Measurements from ENCODE around the gene MYT1. TPM values are rescaled to one million over a fixed set of nuclear protein-coding genes. Genes with fewer than 3 reads are reported as not detected.
A peak's percentile ranks its signal among the peaks of the same experiment; 100 is the strongest.

MYT1 gene
- total and polyA plus RNA-seq, 2 of the 8 experiments (the other 6 are each of a cell fraction or from before 2014, with no cell fraction given): 0.63 to 2.0 TPM

DNA sequence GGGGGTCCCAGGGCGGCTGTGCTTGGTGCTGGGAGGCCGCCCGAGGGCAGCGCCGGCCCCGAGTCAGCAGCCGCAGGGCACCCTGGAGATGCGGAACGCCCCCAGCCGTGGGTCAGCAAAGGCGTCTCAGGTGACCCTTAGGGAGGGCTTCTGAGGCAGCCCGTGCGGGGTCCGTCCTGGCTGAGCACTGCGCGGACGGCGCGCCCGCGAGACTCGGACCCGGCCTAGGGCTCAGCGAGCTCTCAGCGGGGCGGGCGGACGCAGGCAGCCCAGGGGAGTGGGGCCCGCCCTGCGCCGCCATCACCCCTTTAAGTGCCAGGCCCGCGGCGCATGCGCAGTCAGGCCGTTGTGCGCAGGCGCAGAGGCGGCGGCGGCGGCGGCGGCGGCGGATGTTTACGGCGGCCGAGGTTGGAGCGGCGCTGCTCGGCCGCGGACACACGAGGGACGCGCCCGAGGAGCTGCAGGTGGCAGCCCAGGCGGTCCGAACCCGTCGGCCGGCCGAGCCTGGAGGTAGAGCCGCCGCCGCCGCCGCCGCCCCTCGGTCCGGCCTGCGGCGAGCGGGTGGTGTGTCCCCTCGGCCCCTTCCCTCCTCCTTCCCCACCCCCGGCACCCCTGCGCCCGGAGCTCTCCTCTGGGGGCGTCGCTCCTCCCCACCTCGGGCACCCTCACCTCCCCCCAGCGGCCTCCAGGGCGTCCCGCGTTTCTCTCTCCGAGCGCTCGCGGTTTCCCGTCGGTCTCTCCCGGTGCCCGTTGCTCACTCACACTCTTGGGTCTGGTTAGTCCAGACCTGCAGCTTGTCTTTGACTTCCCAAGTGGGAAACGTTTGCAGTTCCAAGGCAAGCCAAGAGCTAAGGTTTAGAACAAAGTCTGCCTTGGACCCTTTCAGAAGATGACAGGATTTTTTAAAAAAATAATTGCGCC lies 91.4 kb downstream of the MYT1 start, which contains the start of gene PCMTD2:
PCMTD2 (plus strand) TSS at position 388 of the 921 bp plus-strand sequence. CDS start 4,218 bp downstream, outside the sequence.
- no peaks in the 10 kb centered on the region for H3K9me3 ChIP-seq (ENCODE audit: insufficient read depth in 2 of 2, low read depth in 1 of 2, low read length in 1 of 2)
- H4K5ac ChIP-seq (ENCODE audit: insufficient read length, low read depth, low read length): peak within 1 kb of the TSS; percentile 79
- peak within 1 kb of the TSS; percentile 77; the same call in 1 of the 2 replicates for H2BK12ac ChIP-seq (ENCODE audit: low read depth, low read length)
- peak within 1 kb of the TSS; percentile 72 to 98 (median 84) for H3K4me3 ChIP-seq (ENCODE audit: extremely low read depth in 1 of 4, insufficient read depth in 2 of 4, low read depth in 3 of 4, low read length in 4 of 4)
- peak within 1 kb of the TSS; percentile 49 to 79 (median 64) for H3K9ac ChIP-seq (replicated peaks in 1 of 4; ENCODE audit: extremely low read depth in 1 of 4, low read depth in 3 of 4, low read length in 3 of 4)
- H3K18ac ChIP-seq (ENCODE audit: extremely low read depth, low read length): peak within 1 kb of the TSS; percentile 89
- no peak within 1 kb of the TSS for H3K23ac ChIP-seq (ENCODE audit: insufficient read length)
- H2AFZ ChIP-seq (ENCODE audit: low read length): peak within 1 kb of the TSS; percentile 66; the same call in 1 of the 2 replicates
- H3K4ac ChIP-seq (replicated peaks; ENCODE audit: insufficient read length, low read depth, low read length): no peak within 1 kb of the TSS
- H4K8ac ChIP-seq (ENCODE audit: extremely low read depth, insufficient read depth, low read length): peak within 1 kb of the TSS; percentile 88
- DNase-seq (ENCODE audit: low read depth in 1 of 2, low spot score in 2 of 2) (peak; percentile 46 to 90), FAIRE-seq (no peak)
- ChIA-PET CTCF (ENCODE audit: partially characterized antibody) (interaction anchor here (1.3 to 6.5 kb wide), 4 partner anchors 10 to 135 kb away, joined by 3 to 41 read pairs (median 4); no protein-coding TSS in a partner anchor), POLR2A (ENCODE audit: partially characterized antibody) (interaction anchor here (0.9 to 3.2 kb wide), 7 partner anchors 9 to 206 kb away, joined by 3 to 11 read pairs (median 4); no protein-coding TSS in a partner anchor)
- WGBS, 2 experiments (ENCODE audit: extremely low coverage in 1 of 2, insufficient coverage in 1 of 2, insufficient read length in 1 of 2, insufficient replicate concordance in 2 of 2, low coverage in 1 of 2, low lambda C conversion rate in 2 of 2, missing lambda C conversion rate in 1 of 2): 1% methylated on average over 19 of the region's 96 CpGs; no CpG with 5 or more reads in 1 of the 2 experiments
- no peak within 1 kb of the TSS; the same call in 1 of the 2 replicates for H2BK5ac ChIP-seq (ENCODE audit: low read depth, low read length)
- H3K27ac ChIP-seq (ENCODE audit: low read depth, low read length): peak within 1 kb of the TSS; percentile 33; the same call in 1 of the 2 replicates
- peaks cover 4 to 44% of the 10 kb centered on the region in 2 experiments; a peak in 3 of 4 replicates for H3K79me2 ChIP-seq (ENCODE audit: control insufficient read depth in 1 of 2, insufficient read depth in 2 of 2, low read length in 2 of 2)
- H2BK20ac ChIP-seq (ENCODE audit: low read length): no peak within 1 kb of the TSS
- H3K27me3 ChIP-seq (replicated peaks in 1 of 4; ENCODE audit: control insufficient read depth in 3 of 4, extremely low read depth in 1 of 4, insufficient read depth in 3 of 4, low read length in 3 of 4): no peaks in the 10 kb centered on the region
- peaks cover 2 to 17% (median 8%) of the 10 kb centered on the region in 4 experiments; a peak in 6 of 7 replicates for H3K4me1 ChIP-seq (replicated peaks in 1 of 4; ENCODE audit: control insufficient read depth in 3 of 4, insufficient read depth in 4 of 4, low read length in 3 of 4)
- peaks cover 0 to 3% (median 0%) of the 10 kb centered on the region in 4 experiments; a peak in 1 of 8 replicates for H3K36me3 ChIP-seq (ENCODE audit: control insufficient read depth in 2 of 4, insufficient read depth in 4 of 4, low read length in 3 of 4)
- peaks cover 2 to 4% of the 10 kb centered on the region in 2 experiments for H4K20me1 ChIP-seq (replicated peaks in 1 of 2; ENCODE audit: control insufficient read depth in 1 of 2, insufficient read depth in 2 of 2, low read length in 2 of 2)
- H3K79me1 ChIP-seq (ENCODE audit: low read depth, low read length): peaks cover 6% of the 10 kb centered on the region
- H3K23me2 ChIP-seq (ENCODE audit: low read depth, low read length): peaks cover 3% of the 10 kb centered on the region; the same call in 1 of the 2 replicates
- no peak within 1 kb of the TSS for H2BK120ac ChIP-seq (replicated peaks; ENCODE audit: low read depth, low read length)
- H3K4me2 ChIP-seq (ENCODE audit: insufficient read depth in 1 of 2, low read depth in 2 of 2, low read length in 2 of 2): peak within 1 kb of the TSS; percentile 73 to 82
- no peak within 1 kb of the TSS for H2BK15ac ChIP-seq (ENCODE audit: low read length)
- no peak within 1 kb of the TSS for H2AK5ac ChIP-seq (ENCODE audit: low read depth, low read length)
- peak within 1 kb of the TSS; percentile 75 for H4K91ac ChIP-seq (replicated peaks; ENCODE audit: insufficient read length, low read length)
- H3K14ac ChIP-seq (ENCODE audit: insufficient read length): no peak within 1 kb of the TSS
- peak within 1 kb of the TSS; percentile 60 for H3K56ac ChIP-seq (replicated peaks; ENCODE audit: insufficient read length, low read depth, low read length)
- TF ChIP-seq MAFK (IDR thresholded peaks at IDR 0.05; ENCODE audit: low read depth, low read length) (no peak), NRF1 (IDR thresholded peaks at IDR 0.05; ENCODE audit: low read depth, low read length) (peak; percentile 76), HDAC2 (IDR thresholded peaks at IDR 0.05; ENCODE audit: borderline replicate concordance in 1 of 2, low read depth in 2 of 2, low read length in 2 of 2) (0 out of 4 replicates have a peak, but pooled peaks of 1 of the 2 experiments have one; percentile 70), POLR2A (IDR thresholded peaks at IDR 0.05; ENCODE audit: control extremely low read depth in 1 of 2, low read depth in 2 of 2, low read length in 2 of 2) (peak in 1 of 2 experiments; percentile 67; a peak in 2 of 3 replicates), KDM5A (IDR thresholded peaks at IDR 0.05; ENCODE audit: low read length) (no peak), CHD2 (IDR thresholded peaks at IDR 0.05; ENCODE audit: low read length) (peak; percentile 52; the same call in 1 of the 2 replicates), JUND (IDR thresholded peaks at IDR 0.05; ENCODE audit: low read length) (peak; percentile 47; the same call in 1 of the 2 replicates), SP4 (IDR thresholded peaks at IDR 0.05; ENCODE audit: low read length) (no peak)
- TF ChIP-seq, protein P1, sequence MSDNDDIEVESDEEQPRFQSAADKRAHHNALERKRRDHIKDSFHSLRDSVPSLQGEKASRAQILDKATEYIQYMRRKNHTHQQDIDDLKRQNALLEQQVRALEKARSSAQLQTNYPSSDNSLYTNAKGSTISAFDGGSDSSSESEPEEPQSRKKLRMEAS (IDR thresholded peaks at IDR 0.05): peak; percentile 97
- TF ChIP-seq, protein P2, sequence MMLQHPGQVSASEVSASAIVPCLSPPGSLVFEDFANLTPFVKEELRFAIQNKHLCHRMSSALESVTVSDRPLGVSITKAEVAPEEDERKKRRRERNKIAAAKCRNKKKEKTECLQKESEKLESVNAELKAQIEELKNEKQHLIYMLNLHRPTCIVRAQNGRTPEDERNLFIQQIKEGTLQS (IDR thresholded peaks at IDR 0.05; ENCODE audit: insufficient read depth, low read depth, low read length): no peak

Measured in H1 (cell line).